ENCODE data around the gene AK1. TPM values are rescaled to one million over a fixed set of nuclear protein-coding genes. Genes with fewer than 3 reads are reported as not detected.

AK1 gene
- total RNA-seq, 1 experiment from 2014 or later, result 62.1 TPM

DNA sequence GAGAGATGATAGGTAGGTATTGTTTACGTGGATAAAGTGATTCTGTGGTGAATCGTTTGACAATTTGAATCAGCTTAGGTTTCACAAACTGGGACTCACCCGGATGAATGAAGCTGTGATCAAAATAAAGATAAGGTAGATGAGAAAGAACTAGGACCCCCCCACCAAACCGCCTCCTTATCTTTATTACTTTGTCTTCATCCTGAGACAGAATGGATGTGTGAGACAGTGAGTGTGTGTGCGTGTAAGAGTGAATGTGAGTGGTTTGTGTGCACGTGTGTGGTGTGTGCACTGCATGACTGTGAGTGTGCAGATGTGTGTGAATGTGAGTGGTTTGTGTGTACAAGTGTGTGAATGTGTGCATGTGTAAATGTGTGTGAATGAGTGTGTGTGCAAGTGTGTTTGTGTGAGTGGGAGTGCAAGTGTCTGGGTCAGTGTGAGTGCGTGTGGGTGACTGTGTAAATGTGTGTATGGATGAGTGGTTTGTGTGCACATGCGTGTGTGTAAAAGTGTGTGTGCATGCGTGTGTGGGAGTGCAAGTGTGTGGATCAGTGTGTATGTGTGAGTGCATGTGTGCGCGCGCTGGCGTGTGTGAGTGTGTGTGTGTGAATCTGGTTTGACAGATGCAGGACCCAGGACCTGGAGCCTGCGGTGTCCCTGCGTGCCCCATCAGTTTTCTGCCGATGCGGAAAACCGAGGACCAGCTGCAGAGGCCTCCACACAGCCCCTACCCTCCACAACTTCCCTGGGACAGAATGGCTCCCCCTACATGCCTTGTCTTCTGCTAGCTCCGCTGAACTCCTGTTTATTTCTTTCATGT lies 11.6 kb downstream of the AK1 start:
- DNase-seq (ENCODE audit: low read depth, low spot score) (no peak), ATAC-seq (no peak)
- TF ChIP-seq, protein P1, sequence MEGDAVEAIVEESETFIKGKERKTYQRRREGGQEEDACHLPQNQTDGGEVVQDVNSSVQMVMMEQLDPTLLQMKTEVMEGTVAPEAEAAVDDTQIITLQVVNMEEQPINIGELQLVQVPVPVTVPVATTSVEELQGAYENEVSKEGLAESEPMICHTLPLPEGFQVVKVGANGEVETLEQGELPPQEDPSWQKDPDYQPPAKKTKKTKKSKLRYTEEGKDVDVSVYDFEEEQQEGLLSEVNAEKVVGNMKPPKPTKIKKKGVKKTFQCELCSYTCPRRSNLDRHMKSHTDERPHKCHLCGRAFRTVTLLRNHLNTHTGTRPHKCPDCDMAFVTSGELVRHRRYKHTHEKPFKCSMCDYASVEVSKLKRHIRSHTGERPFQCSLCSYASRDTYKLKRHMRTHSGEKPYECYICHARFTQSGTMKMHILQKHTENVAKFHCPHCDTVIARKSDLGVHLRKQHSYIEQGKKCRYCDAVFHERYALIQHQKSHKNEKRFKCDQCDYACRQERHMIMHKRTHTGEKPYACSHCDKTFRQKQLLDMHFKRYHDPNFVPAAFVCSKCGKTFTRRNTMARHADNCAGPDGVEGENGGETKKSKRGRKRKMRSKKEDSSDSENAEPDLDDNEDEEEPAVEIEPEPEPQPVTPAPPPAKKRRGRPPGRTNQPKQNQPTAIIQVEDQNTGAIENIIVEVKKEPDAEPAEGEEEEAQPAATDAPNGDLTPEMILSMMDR (IDR thresholded peaks at IDR 0.05), result no peak
- TF ChIP-seq SIN3A (IDR thresholded peaks at IDR 0.05; ENCODE audit: borderline replicate concordance, insufficient read depth, low read depth, low read length), result no peak
- TF ChIP-seq, protein P2, sequence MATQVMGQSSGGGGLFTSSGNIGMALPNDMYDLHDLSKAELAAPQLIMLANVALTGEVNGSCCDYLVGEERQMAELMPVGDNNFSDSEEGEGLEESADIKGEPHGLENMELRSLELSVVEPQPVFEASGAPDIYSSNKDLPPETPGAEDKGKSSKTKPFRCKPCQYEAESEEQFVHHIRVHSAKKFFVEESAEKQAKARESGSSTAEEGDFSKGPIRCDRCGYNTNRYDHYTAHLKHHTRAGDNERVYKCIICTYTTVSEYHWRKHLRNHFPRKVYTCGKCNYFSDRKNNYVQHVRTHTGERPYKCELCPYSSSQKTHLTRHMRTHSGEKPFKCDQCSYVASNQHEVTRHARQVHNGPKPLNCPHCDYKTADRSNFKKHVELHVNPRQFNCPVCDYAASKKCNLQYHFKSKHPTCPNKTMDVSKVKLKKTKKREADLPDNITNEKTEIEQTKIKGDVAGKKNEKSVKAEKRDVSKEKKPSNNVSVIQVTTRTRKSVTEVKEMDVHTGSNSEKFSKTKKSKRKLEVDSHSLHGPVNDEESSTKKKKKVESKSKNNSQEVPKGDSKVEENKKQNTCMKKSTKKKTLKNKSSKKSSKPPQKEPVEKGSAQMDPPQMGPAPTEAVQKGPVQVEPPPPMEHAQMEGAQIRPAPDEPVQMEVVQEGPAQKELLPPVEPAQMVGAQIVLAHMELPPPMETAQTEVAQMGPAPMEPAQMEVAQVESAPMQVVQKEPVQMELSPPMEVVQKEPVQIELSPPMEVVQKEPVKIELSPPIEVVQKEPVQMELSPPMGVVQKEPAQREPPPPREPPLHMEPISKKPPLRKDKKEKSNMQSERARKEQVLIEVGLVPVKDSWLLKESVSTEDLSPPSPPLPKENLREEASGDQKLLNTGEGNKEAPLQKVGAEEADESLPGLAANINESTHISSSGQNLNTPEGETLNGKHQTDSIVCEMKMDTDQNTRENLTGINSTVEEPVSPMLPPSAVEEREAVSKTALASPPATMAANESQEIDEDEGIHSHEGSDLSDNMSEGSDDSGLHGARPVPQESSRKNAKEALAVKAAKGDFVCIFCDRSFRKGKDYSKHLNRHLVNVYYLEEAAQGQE (IDR thresholded peaks at IDR 0.05; ENCODE audit: insufficient read depth in 1 of 2, low read depth in 2 of 2, low read length in 1 of 2), result no peak
- no peak for TF ChIP-seq TCF7L2 (IDR thresholded peaks at IDR 0.05; ENCODE audit: low read depth, low read length)
- in situ Hi-C loops (cut with HindIII; ENCODE audit: low pct_unique_long_range_greater_than_20kb, low sequenced_read_pairs), result no loop called here
- Histone ChIP-seq H3K9me3 (ENCODE audit: control insufficient read depth, insufficient read depth, low read depth, low read length) (no peaks in the 10 kb centered on the region), H3K36me3 (ENCODE audit: control insufficient read depth, insufficient read depth, low read length) (no peaks in the 10 kb centered on the region), H3K27ac (ENCODE audit: low read length) (no peak overlapping the region), H3K4me3 (ENCODE audit: low read depth in 2 of 2, low read length in 2 of 2) (no peak overlapping the region), H3K27me3 (ENCODE audit: control insufficient read depth, insufficient read depth, low read length) (no peaks in the 10 kb centered on the region), H3K4me1 (ENCODE audit: control insufficient read depth, insufficient read depth, low read length) (peaks cover 4% of the 10 kb centered on the region; the same call in 1 of the 2 replicates)
- POLR2A ChIA-PET, result no interaction called here
- intact Hi-C loops (cut with micrococcal nuclease; ENCODE audit: unreplicated experiment), result no loop called here
- BruUV-seq (replicated peaks), result no TSS peak
- CTCF ChIA-PET, result interaction anchor here (0.6 kb wide), 1 partner anchor 279 kb away, joined by 6 read pairs; no protein-coding TSS in a partner anchor

GRCh38 chr9:127863191-127863621 lies 14.3 kb downstream of the AK1 start:
- H3K27me3 ChIP-seq (ENCODE audit: control insufficient read depth, insufficient read depth, low read length), result no peaks in the 10 kb centered on the region
- H3K4me3 ChIP-seq (ENCODE audit: low read depth in 2 of 2, low read length in 2 of 2), result no peak overlapping the region
- no peak for ATAC-seq
- no TSS peak for BruUV-seq (replicated peaks)
- TF ChIP-seq TCF7L2 (IDR thresholded peaks at IDR 0.05; ENCODE audit: low read depth, low read length) (no peak), POLR2AphosphoS5 (IDR thresholded peaks at IDR 0.05; ENCODE audit: low read depth, low read length) (no peak), SIN3A (IDR thresholded peaks at IDR 0.05; ENCODE audit: borderline replicate concordance, insufficient read depth, low read depth, low read length) (no peak)
- TF ChIP-seq, protein P1 (IDR thresholded peaks at IDR 0.05), result no peak
- TF ChIP-seq, protein P2 (IDR thresholded peaks at IDR 0.05; ENCODE audit: insufficient read depth in 1 of 2, low read depth in 2 of 2, low read length in 1 of 2), result no peak
- CTCF ChIA-PET, result no interaction called here
- peaks cover 4% of the 10 kb centered on the region; the same call in 1 of the 2 replicates for H3K4me1 ChIP-seq (ENCODE audit: control insufficient read depth, insufficient read depth, low read length)
- H3K9me3 ChIP-seq (ENCODE audit: control insufficient read depth, insufficient read depth, low read depth, low read length), result no peaks in the 10 kb centered on the region
- H3K27ac ChIP-seq (ENCODE audit: low read length), result no peak overlapping the region
- DNase-seq (ENCODE audit: low read depth, low spot score), result no peak
- in situ Hi-C loops (cut with HindIII; ENCODE audit: low pct_unique_long_range_greater_than_20kb, low sequenced_read_pairs) (no loop called here), intact Hi-C loops (cut with micrococcal nuclease; ENCODE audit: unreplicated experiment) (no loop called here)
- no peaks in the 10 kb centered on the region for H3K36me3 ChIP-seq (ENCODE audit: control insufficient read depth, insufficient read depth, low read length)
- POLR2A ChIA-PET, result no interaction called here

Measured in Panc1 (cell line).